ENCODE measurements around the gene SERPINB1.

Gene SERPINB1

GRCh38 chr6:2866171-2866846 is 24.6 kb upstream of the SERPINB1 start:
- Histone ChIP-seq H3K27me3 (ENCODE audit: low read length) (no peaks in the 10 kb centered on the region), H3K4me3 (ENCODE audit: insufficient read depth, low read length, poor library complexity, severe bottlenecking) (no peak overlapping the region), H3F3A (ENCODE audit: insufficient read depth) (peaks cover 38% of the 10 kb centered on the region), H3K79me2 (ENCODE audit: insufficient read depth, low read length) (no peaks in the 10 kb centered on the region), H3K9me3 (ENCODE audit: insufficient read depth, low read length) (peaks cover 8% of the 10 kb centered on the region; the same call in 1 of the 2 replicates), H3K27ac (ENCODE audit: low read depth, low read length) (peak overlapping the region; percentile 23), H3K9me2 (replicated peaks; ENCODE audit: insufficient read depth, low read length) (no peaks in the 10 kb centered on the region), H2AFZ (ENCODE audit: low read depth, low read length, severe bottlenecking) (peak overlapping the region; percentile 36), H3K4me2 (ENCODE audit: low read depth, low read length, poor library complexity, severe bottlenecking) (peak overlapping the region; percentile 31), H3K9ac (ENCODE audit: low read length) (peak overlapping the region; percentile 16; the same call in 1 of the 2 replicates), H4K20me1 (ENCODE audit: low read depth, low read length) (no peaks in the 10 kb centered on the region), H3K36me3 (ENCODE audit: low read length) (no peaks in the 10 kb centered on the region; the same call in 1 of the 2 replicates)
- TF ChIP-seq CTCF (IDR thresholded peaks at IDR 0.05; ENCODE audit: insufficient read depth, low read length, poor library complexity, severe bottlenecking) (no peak), EZH2phosphoT487 (conservative IDR thresholded peaks at IDR 0.05; ENCODE audit: low read length) (peak; percentile 69; the same call in 1 of the 2 replicates)

DNA sequence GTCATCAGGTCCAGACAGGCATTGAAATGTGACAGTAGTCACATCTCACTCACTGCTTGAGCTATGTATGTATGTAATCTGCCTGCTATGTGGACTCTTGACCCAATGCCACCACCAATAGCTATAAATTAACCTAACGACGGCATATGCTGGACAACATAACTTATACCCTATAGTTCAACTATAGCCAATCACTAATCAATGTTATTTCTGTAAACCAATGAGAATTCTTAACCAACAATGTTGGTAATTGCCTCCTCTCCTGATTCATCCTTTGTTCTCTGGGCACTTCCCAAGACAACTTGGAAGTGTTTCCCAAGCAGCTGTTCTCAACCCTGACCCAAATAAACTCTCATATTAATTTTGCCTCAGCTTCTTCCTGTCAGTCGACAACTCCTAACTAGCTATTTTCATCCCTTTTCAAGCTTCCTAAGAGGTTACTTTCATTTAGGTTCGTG is 24.1 kb upstream of the SERPINB1 start:
- TF ChIP-seq CTCF (IDR thresholded peaks at IDR 0.05; ENCODE audit: insufficient read depth, low read length, poor library complexity, severe bottlenecking) = no peak
- no peak for TF ChIP-seq EZH2phosphoT487 (conservative IDR thresholded peaks at IDR 0.05; ENCODE audit: low read length)
- peak overlapping the region; percentile 36 for H2AFZ ChIP-seq (ENCODE audit: low read depth, low read length, severe bottlenecking)
- H3K27ac ChIP-seq (ENCODE audit: low read depth, low read length) = peak overlapping the region; percentile 23; the same call in 1 of the 2 replicates
- H3K4me2 ChIP-seq (ENCODE audit: low read depth, low read length, poor library complexity, severe bottlenecking) = peak overlapping the region; percentile 31
- H3K4me3 ChIP-seq (ENCODE audit: insufficient read depth, low read length, poor library complexity, severe bottlenecking) = no peak overlapping the region
- peaks cover 43% of the 10 kb centered on the region for H3F3A ChIP-seq (ENCODE audit: insufficient read depth)
- H4K20me1 ChIP-seq (ENCODE audit: low read depth, low read length) = no peaks in the 10 kb centered on the region
- peaks cover 8% of the 10 kb centered on the region; the same call in 1 of the 2 replicates for H3K9me3 ChIP-seq (ENCODE audit: insufficient read depth, low read length)
- H3K27me3 ChIP-seq (ENCODE audit: low read length) = no peaks in the 10 kb centered on the region
- peak overlapping the region; percentile 16; the same call in 1 of the 2 replicates for H3K9ac ChIP-seq (ENCODE audit: low read length)
- H3K9me2 ChIP-seq (replicated peaks; ENCODE audit: insufficient read depth, low read length) = no peaks in the 10 kb centered on the region
- no peaks in the 10 kb centered on the region; the same call in 1 of the 2 replicates for H3K36me3 ChIP-seq (ENCODE audit: low read length)
- H3K79me2 ChIP-seq (ENCODE audit: insufficient read depth, low read length) = no peaks in the 10 kb centered on the region

DNA sequence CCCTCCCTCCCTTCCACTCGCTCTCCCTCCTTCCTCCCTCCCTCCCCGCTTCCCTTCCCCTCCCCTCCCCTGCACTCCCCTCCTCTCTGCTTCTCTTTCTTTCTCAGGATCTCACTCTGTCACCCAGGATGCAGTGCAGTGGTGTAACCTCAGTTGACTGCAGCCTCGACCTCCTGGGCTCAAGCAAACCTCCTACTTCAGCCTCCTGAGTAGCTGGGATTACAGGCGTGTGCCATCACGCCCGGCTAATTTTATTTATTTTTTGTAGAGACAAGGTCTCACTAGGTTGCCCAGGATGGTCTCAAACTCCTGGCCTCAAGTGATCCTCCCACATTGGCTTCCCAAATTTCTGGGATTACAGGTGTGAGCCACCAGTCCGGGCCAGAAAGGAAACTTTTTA is 23.6 kb upstream of the SERPINB1 start:
- H3K4me3 ChIP-seq (ENCODE audit: insufficient read depth, low read length, poor library complexity, severe bottlenecking) = no peak overlapping the region
- no peak overlapping the region for H2AFZ ChIP-seq (ENCODE audit: low read depth, low read length, severe bottlenecking)
- H3F3A ChIP-seq (ENCODE audit: insufficient read depth) = peaks cover 43% of the 10 kb centered on the region
- H3K9ac ChIP-seq (ENCODE audit: low read length) = no peak overlapping the region
- H4K20me1 ChIP-seq (ENCODE audit: low read depth, low read length) = no peaks in the 10 kb centered on the region
- H3K9me2 ChIP-seq (replicated peaks; ENCODE audit: insufficient read depth, low read length) = no peaks in the 10 kb centered on the region
- no peak overlapping the region for H3K4me2 ChIP-seq (ENCODE audit: low read depth, low read length, poor library complexity, severe bottlenecking)
- H3K27ac ChIP-seq (ENCODE audit: low read depth, low read length) = no peak overlapping the region
- H3K79me2 ChIP-seq (ENCODE audit: insufficient read depth, low read length) = no peaks in the 10 kb centered on the region
- H3K36me3 ChIP-seq (ENCODE audit: low read length) = no peaks in the 10 kb centered on the region; the same call in 1 of the 2 replicates
- no peaks in the 10 kb centered on the region for H3K27me3 ChIP-seq (ENCODE audit: low read length)
- peaks cover 8% of the 10 kb centered on the region; the same call in 1 of the 2 replicates for H3K9me3 ChIP-seq (ENCODE audit: insufficient read depth, low read length)
- TF ChIP-seq CTCF (IDR thresholded peaks at IDR 0.05; ENCODE audit: insufficient read depth, low read length, poor library complexity, severe bottlenecking) (no peak), EZH2phosphoT487 (conservative IDR thresholded peaks at IDR 0.05; ENCODE audit: low read length) (no peak)

Data from SU-DHL-6 (cell line).